Keratinocyte (primary cell): Measurements from ENCODE around the gene ARMH2.
"Not testable (repeated sequence)": the region's sequence is repeated elsewhere in the genome, so short reads cannot be mapped to it uniquely, and the experiment has no call there.

Source experiments
- CTCF ChIP-seq, 3 experiments: IDR thresholded peaks in 1 of 3; conservative IDR thresholded peaks in 1 of 3; optimal IDR thresholded peaks in 1 of 3; 2 replicates in 2 of 3; 3 replicates in 1 of 3; pipeline versions ENCODE3 to v1.5.1; 2011; ENCODE audit warnings: low read length in 3 of 3, mild to moderate bottlenecking in 3 of 3, moderate library complexity in 2 of 3, control low read depth in 1 of 3, inconsistent platforms in 1 of 3; ENCODE audit not compliant: insufficient read depth in 2 of 3; ENCODE audit errors: extremely low read depth in 1 of 3
- EZH2 ChIP-seq: IDR thresholded peaks from one replicate; pipeline ENCODE4 v1.6.1; 2012; ENCODE audit warnings: inconsistent platforms, mild to moderate bottlenecking, low read length, moderate library complexity

GRCh38 chr6:24750878-24751277, 47.8 kb downstream of the ARMH2 start:
- not testable (repeated sequence) for TF ChIP-seq CTCF (optimal IDR thresholded peaks at IDR 0.05 in 1 of 3, IDR thresholded peaks at IDR 0.05 in 1 of 3, conservative IDR thresholded peaks at IDR 0.05 in 1 of 3; ENCODE audit: extremely low read depth in 1 of 3, insufficient read depth in 2 of 3, low read length in 3 of 3); EZH2
